PC-3 (cell line): ENCODE measurements around the gene SGK2.

Experiments
- CTCF ChIP-seq: fragments of 300-600 bp; sonication (generic); conservative IDR thresholded peaks from 2 replicates; pipeline ENCODE4 v1.5.1; 2017; ENCODE audit warnings: antibody characterized with exemption, low read depth, mild to moderate bottlenecking, low read length
- EZH2 ChIP-seq: fragments of 300-600 bp; sonication (generic); IDR thresholded peaks from one replicate; pipeline ENCODE4 v1.6.1; 2017; ENCODE audit warnings: antibody characterized with exemption, mild to moderate bottlenecking, low read length; ENCODE audit not compliant: unreplicated experiment

GRCh38 chr20:43568706-43569105 is 9.9 kb downstream of the SGK2 start:
- TF ChIP-seq CTCF (no peak), EZH2 (no peak)
